RCC 7860 (cell line): ENCODE data around the gene GALNT8.
A peak's percentile ranks its signal among the peaks of the same experiment; 100 is the strongest.
"Not testable (repeated sequence)": the region's sequence is repeated elsewhere in the genome, so short reads cannot be mapped to it uniquely, and the experiment has no call there.

ENCODE experiments used
- DNase-seq: peaks from one replicate; pipeline ENCODE4 v3.0.0-alpha.2; 2015; ENCODE audit warnings: low spot score
- FAIRE-seq: peaks from 2 replicates; lab custom pipeline; 2012; peaks lifted over from hg19 to GRCh38; lab: Jason Lieb, UNC

The GALNT8 gene

DNA sequence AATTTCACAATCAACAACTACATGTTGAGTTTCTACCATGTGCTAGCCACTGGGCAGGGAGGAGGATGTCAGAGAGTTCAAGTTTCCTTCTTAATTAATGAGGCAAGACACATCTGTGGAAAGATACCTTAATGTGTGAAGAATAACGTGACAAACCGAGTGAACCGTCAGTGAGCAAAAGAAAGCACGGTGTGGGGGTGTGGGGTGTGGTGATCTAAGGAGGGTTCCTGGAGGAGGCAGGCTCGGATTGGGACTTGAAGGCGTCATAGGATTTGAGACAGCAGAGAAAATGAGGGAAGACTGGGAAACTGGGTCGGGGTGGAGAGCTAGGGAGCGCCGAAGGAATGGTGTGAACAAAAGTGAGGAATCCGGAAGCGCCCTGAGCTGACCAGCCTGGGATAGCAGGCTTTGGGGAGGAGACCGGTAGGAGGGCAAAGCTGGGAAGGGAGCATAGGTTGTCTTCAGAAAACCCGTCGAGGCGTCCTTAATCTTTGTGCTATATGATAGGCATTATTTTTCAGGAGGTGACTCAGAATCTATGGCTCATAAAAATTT, 22.3 kb downstream of the GALNT8 start:
- no peak for FAIRE-seq
- no peak for DNase-seq

DNA sequence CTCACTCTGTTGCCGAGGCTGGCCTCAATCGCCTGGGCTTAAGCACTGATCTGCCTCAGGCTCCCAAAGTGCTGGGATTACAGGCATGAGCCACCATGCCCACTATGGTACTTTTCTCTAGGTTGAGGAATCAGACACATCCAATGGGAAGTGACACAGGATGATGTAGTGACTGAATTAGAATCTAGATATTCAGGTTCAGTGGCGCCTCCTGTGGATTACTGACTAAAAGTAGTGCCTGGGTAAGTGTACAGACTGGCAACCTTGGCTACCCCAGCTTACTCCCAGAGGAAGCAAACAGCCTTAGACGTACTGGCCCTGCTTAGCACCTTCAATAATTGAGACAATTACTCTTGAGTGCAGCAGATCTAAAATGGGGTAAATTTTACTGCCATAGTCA, 22.8 kb downstream of the GALNT8 start:
- no peak for DNase-seq
- no peak for FAIRE-seq

DNA sequence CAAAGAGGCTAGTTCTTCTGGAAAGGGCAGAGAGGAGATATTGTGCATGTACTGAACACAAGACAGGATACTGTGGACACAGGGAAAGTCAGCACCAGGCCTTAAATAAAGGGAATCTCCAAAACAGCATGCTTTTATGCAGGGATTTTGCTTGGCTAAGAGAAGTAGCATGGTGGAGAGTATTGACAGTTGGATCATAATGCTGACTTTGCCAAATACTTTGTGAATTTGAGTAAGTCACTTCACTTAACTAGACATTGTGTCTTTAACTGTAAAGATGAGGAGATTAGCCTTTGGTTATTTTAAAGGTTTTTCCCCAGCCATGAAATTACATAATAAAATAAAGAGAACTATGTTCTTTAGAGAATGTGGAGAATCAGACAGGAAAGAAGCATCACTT, 24.5 kb downstream of the GALNT8 start:
- FAIRE-seq = no peak
- DNase-seq = no peak

DNA sequence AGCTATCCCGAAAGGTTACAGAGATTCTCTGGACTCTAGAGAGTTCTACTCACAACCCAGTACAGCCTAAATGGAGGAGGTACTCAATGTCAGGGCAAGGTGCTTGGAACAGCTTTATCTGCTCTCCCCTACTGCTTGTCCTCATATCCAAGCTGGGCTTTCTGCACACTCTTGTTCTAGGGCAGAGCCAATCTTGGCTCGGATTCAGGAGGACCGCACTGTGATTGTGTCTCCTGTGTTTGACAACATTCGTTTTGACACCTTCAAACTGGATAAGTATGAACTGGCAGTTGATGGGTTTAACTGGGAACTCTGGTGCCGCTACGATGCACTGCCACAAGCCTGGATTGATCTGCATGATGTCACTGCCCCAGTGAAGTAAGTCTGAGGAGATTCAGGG, 25.0 kb downstream of the GALNT8 start:
- DNase-seq (no peak), FAIRE-seq (no peak)

DNA sequence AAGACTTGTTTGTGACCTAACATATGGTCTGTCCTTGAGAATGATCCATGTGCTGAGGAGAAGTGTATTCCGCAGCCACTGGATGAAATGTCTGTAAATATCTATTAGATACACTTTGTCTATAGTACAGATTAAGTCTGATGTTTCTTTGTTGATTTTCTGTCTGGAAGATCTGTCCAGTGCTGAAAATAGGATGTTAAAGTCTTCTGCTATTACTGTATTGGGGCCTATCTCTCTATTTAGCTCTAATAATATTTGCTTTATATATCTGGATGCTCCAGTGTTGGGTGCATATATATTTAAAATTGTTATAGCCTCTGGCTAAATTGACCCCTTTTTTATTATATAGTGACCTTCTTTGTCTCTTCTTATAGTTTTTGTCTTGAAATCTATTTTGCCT, 31.5 kb downstream of the GALNT8 start:
- FAIRE-seq, DNase-seq: not testable (repeated sequence)

DNA sequence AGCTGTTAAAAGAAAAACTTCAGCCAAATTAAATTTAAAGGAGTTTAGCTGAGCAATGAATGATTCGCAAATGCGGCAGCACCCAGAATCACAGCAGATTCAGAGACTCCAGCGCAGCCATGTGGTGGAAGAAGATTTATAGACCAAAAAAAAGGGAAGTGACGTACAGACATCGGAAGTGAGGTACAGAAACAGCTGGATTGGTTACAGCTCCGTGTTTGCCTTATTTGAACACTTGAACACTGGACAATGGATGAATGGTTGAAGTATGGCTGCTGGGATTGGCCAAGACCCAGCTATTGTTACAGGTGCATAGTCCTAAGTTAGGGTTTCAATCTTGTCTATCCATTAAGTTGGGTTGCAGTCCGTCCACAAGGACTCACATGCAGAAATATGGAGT, 42.6 kb downstream of the GALNT8 start:
- no peak for FAIRE-seq
- DNase-seq = no peak

DNA sequence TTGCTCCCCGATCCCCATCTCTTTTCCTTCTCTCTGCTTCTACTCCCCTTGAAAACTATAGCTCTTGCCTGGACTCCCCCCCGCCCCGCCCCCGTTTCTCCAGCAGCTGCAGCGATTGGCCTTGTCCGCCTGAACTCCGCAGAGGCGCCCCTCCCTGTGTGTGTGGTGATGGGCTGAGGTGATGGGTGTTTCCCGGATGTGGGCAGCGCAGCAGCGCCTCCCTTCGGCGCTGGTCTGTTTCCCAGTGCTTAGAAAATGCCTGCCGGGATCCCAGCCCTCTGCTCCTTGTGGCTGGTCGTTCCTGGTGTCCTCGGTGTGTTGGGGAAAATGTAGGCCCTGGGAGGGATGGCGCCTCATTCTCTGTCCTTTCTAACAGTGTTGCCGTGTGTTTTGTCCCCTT, 43.3 kb downstream of the GALNT8 start:
- FAIRE-seq (no peak), DNase-seq (no peak)

DNA sequence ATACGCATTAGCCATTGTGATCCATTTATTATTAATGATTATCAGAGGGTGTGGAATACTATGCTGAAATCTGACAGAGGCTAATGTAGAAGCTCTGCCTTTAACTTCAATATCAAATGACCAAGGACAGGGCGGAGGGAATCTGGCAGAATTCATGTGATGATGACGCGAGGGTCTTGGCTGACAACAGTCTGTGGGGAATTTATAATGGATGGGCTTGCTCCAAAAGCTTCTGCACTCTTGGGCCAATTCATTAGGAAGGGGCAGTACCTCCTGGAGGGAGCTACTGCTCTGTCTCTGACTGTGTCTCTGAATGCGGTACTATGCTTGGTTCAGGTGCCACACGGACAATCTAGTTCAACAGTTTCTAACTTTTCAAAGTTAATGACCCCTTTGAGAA, 46.2 kb downstream of the GALNT8 start:
- no peak for FAIRE-seq
- no peak for DNase-seq

DNA sequence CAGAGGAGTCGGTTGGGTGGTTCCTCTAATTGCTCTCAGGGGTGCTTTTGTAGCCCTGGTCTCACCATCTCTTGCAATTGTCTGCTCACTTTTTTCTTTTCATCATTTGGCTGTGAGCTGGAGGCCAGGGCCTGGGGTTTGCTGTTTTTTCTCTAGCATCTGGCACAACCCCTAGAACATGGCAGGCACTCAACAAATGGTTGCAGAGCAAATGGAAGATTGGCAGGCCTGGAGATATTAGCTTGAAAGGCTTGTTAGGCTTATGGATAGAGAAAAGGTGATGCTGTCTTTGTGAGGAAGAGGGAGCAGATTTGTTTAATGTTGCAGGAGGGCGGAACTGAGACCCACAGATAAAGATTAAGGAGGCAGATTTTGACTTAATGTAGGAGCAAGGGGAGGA, 47.0 kb downstream of the GALNT8 start:
- no peak for FAIRE-seq
- DNase-seq = no peak

DNA sequence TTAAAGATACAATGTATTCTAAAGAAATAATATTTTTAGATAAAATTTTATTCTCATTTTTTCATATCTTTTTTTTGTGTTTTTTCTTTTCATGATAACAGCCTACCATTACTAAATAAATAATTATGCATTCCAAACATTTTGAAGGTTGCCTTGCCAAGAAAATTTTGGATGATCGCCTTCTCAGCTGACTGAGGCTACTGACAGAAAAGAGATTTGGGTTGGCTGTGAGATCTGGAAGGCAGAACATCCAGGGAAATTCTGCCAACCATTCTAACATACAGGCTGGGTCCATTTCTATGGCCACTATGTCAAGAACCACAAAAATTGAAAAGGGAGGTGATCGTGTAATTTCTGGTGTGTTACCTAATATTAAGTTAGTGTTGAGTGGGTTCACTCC, 48.1 kb downstream of the GALNT8 start:
- DNase-seq = no peak
- FAIRE-seq = no peak

DNA sequence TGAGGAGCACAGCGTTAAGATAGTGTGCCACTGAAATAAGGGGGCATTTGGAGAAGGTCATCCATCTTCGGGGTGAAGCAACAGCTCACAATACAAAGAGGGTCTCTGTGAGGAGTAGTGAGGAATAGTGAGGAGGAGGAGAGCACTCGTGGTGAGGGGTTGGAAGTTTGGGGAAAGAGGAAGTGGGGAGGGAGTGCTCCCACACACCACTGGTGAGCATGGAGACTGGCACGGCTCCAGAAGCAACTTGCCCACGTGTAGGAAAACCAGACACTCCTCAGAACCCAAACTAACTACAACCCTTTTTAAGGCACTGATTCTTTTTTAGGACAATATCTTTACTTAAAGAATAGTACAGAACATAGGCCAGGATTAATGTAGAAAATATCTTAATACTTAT, 48.9 kb downstream of the GALNT8 start:
- DNase-seq (no peak), FAIRE-seq (no peak)

DNA sequence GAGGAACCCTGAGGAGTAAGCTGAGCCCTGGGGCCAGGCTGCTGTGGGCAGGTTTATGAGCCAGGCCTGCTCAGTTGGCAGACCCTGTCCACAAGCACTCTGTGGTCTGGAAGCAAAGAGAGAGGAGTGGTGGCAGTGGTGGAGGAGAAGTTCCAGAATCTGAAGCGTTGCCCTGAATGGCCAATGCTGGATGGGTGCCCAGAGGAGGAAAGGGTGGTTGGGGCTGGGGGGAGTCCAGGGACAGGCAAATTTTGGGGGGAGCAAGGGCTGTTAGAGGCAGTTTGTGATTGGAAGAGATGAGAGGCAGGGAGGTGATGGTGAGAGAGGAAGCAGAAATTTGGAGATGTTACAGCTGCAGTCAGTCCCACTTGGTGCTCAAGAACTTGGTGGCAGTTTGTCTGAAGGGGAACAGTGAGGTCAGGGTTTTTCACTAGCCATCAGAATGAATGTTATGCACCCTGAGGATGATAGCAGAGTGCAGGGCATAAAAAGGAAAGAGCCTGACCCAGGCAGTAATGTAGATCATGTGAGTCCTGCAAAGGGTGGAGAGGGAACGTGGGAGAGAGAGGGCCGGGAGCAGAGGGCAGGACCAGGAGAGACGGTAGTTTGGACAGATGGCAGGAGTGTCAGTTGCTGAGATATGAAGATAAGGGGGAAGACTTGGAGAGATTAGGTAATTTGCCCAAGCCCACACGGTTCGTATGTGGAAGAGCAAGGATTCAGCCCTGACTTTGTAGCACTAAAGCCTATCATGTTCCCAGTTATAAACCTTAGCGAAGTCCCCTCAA, 51.2 kb downstream of the GALNT8 start:
- DNase-seq (no peak), FAIRE-seq (no peak)

DNA sequence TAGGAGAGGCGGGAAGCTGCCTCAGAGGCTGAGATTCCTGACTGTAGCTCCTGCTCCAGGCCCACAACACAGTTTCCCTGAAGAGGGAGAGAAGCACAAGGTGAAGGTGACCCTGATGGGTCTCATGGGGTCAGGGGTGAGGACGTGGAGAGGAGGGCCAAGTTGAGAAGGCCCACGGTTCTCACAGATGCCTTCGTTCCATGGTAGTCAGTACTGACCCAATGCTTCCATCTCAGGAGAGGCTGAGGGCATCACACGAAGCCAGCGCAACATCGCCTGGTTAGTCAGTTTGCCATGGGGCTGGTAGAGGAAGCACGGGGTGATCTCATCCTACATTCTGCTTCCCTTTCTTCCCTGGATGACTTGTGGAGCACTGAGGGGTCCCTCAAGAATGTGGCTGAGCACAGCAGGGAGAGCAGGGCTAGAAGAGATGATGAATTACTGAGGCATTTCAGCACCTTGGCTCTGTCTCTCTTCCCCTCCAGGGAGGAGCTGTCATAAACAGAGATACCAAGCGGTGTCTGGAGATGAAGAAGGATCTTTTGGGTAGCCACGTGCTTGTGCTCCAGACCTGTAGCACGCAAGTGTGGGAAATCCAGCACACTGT, 51.9 kb downstream of the GALNT8 start:
- FAIRE-seq (no peak), DNase-seq (peak; percentile 35)

DNA sequence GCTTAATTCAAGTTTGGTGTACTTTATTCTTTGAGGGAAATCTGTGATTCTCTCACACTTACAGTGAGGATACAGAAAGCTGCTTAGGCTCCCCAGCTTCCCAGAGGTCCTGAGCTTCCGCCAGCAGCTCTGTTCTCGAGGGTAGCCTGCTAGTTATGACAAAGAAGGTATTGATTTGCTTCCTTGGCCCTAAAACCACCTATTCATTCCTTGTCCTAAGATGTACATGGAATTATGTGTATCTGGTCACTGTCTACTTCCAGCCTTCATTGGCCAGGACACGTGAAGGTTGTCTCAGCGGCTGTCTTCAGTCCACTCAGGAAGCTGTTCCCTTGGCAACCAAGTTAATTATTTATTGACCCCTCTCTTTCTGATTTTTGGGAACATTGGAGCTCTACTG, 55.7 kb downstream of the GALNT8 start:
- FAIRE-seq (no peak), DNase-seq (no peak)

DNA sequence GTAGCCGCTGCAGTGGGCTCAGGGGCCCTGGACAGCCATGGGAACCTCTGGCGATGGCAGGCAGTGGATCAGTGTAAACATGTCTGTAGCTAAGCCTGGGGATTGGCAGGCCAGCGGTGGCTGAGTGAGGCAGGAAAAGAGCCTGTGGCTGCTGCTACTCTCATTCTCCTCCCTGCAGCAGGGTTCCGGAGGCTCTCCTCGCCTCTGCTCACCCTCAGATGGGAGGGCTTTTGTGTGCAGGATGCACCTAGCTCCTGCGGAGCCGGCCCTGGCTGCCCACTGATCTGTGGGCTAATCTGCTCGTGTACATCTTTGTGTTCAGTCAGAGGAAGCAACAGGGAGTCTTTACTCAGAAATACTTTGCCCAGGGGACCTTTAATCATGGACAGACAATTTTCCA, 59.5 kb downstream of the GALNT8 start:
- DNase-seq (no peak), FAIRE-seq (no peak)

DNA sequence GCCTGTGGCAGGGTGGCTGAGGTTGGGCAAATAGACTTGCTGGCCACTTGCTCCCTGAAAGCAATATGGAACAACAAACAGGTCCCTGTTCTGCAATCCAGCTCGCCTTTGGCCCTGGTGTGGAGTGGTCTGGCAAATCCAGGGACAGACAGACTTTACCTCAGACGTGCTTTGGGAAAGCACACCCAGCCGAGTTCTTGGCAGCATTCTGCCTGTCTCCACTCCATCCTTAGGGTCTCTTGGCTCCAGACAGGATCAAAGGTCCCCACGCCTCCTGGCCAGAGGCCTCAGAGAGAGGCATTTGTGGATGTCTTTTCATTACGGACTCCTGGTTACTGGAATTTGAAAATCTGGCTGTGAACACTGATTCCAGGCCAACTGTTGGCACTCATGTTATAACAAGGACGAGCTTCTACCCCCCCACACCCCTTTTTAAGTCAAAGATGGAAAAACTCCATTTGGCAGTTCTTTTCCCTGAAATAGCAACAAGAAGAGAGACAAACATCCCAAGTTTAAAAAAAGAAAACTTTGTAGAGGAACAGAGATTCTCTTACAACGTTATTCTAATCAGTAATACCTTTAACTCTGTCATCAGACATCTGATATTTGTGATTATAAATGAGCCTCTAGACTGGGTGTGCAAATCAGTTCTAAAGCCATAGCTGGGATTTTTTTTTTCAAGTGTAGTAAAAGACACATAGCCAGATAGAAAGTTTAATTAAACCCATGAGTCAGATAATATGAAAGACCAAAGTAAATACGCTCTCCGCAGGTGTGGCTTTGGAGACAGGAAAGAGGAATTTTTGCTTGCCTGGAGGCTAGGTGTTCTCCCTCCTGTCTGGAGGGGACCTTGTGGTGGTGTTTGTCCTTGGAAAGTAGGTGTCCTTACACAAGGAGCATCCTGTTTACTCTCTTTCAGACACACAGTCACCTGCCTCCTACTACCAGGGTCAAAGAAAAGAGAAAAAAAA, 60.7 kb downstream of the GALNT8 start:
- no peak for DNase-seq
- FAIRE-seq = no peak

DNA sequence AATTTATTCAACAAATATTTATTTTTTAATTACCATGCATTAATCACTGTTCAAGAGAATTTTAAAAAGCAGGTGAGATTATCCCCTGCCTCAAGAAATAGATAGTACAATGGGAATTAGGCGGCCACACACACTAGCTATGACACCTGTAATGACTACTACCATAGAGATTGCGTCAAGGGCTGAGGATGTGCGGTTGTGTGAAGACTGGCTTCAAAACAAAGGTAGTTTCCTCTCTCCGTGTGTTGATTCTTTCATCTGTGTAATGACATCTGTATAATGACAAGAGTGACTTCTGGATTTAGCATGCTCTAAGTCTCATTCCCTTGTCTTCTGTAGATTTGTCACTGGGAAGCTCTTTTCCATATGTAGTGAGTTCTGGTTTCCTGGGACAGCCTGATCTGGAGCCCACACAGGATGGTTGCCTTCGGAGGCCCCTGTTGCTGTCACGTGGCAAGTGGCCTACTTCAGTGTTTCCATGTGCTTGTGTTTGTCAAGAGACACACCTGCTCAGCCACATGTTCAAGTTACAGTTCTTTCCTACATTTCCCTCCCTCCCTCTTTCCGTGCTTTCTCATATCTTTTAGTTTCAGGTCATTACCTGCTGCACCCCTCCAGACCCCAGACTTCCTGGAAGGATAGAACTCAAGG, 64.3 kb downstream of the GALNT8 start:
- DNase-seq (no peak), FAIRE-seq (no peak)

DNA sequence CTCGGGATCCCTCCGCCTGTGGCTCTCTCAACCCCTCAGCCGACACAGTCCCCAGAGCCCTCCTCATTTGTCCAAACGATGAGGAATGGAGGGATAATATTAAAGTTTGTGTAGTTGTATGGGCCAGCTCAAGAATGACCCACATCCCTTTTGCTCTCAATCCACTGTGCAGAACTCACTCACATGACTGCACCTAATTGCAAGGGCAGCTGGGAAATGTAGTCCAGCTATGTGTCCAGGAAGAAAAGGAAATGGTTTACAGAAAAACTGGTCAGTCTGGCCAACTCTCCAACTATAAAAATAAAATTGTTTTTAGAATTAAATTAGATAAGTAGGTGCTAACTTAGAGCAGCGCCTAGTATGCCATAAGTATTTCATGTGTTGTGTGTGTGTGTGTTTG, 66.6 kb downstream of the GALNT8 start:
- FAIRE-seq (no peak), DNase-seq (no peak)

DNA sequence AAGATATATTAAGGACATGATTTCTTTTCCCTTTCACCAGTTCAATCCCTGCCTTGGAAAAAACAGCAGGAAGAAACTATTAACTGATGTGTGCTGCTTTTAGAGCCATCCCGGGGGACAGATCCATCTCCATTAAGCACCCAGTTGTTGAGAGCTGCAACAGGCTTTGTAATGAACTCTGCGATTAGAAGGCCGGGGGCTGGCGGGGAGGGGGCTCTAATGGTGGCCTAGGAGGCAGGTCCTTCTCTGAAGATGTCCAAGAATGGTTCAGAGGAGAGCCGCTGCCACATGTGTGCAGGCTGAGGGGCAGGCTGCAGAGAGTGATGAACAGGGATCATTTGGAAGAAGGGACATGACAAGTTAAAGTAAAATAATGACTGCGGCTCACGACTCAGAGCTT, 67.8 kb downstream of the GALNT8 start:
- DNase-seq (no peak), FAIRE-seq (no peak)

DNA sequence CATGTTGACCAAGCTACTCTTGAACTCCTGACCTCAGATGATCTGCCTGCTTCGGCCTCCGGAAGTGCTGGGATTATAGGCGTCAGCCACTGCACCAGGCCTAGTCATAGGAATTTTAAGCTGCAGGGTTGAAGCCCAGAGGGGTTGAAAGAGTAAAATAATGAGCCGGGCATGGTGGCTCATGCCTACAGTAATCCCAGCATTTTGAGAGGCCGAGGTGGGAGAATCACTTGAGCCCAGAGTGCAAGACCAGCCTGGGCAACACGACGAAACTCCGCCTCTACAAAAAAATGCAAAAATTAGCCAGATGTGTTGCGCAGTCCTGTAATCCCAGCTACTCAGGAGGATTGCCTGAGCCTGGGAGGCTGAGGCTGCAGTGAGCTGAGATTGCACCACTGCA, 69.6 kb downstream of the GALNT8 start:
- DNase-seq (no peak), FAIRE-seq (no peak)

DNA sequence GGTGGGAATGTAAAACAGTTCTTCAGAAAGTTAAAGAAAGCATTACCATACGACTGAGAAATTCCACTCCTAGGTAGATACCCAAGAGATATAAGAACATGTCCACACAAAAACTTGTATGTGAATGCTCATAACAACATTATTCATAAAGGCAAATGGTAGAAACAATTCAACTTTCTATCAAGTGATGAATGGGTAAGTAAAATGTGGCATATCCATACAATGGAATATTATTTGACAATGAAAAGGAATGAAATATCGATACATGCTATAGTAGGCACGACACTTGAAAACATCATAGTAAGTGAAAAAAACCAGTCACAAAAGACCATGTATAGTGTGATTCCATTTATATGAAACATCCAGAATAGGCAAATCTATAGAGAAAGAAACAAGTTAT, 71.3 kb downstream of the GALNT8 start:
- no peak for FAIRE-seq

More for the DNA sequence above, 71.3 kb downstream of the GALNT8 start:
- DNase-seq = no peak
